GM18907 (cell line): ENCODE results near the gene FBXO41.
A peak's percentile ranks its signal among the peaks of the same experiment; 100 is the strongest.

ENCODE experiments used
- ATAC-seq: cut with Tn5 transposase; IDR thresholded peaks from one replicate; pipeline ENCODE4 v1.9.1; 2021; ENCODE audit warnings: mild to moderate bottlenecking, moderate library complexity; ENCODE audit not compliant: unreplicated experiment

Gene FBXO41

GRCh38 chr2:73214120-73215035 lies 69.9 kb downstream of the FBXO41 start, which contains the start of gene SMYD5:
Gene SMYD5, plus strand, starts transcription at chr2:73214245. Its CDS starts 22 bp downstream, at chr2:73214267.
- peak; percentile 93 for ATAC-seq

GRCh38 chr2:73212448-73213176 lies 71.7 kb downstream of the FBXO41 start:
- peak; percentile 77 for ATAC-seq

GRCh38 chr2:73212098-73212447 lies 72.2 kb downstream of the FBXO41 start:
- no peak for ATAC-seq

DNA sequence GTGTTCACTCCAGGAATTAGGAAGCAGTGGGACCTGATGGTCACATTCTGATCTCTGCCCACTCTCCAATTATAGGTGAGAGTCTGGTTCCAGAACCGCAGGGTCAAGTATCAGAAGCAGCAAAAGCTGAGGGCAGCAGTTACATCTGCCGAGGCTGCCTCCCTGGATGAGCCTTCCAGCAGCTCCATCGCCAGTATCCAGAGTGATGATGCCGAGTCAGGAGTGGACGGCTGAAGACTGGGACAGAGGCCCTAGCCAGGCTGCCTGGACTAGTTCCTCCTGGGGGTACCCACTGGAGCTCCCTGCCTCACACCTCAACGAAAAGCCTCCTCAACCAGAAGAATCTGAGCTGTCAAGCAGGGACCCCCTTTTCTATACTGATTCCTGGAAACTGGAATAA lies 73.6 kb downstream of the FBXO41 start:
- ATAC-seq: no peak

GRCh38 chr2:73210019-73210418 lies 74.3 kb downstream of the FBXO41 start:
- no peak for ATAC-seq

DNA sequence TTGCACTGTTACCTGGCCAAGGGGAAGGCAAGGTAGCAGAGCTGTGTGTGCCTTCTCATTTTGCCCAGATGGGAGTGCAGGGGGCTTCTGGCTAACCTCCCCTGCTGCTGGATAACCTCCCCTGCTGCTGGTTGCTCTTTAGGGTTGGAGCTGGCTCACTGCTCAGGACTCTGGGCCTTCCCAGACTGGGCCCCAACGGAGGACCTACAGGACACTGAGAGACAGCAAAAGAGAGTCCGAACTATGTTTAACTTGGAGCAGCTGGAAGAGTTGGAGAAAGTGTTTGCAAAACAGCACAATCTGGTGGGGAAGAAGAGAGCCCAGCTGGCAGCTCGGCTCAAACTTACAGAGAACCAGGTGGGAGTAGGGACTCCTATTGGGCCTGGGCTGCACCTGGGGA lies 76.0 kb downstream of the FBXO41 start:
- ATAC-seq: no peak

DNA sequence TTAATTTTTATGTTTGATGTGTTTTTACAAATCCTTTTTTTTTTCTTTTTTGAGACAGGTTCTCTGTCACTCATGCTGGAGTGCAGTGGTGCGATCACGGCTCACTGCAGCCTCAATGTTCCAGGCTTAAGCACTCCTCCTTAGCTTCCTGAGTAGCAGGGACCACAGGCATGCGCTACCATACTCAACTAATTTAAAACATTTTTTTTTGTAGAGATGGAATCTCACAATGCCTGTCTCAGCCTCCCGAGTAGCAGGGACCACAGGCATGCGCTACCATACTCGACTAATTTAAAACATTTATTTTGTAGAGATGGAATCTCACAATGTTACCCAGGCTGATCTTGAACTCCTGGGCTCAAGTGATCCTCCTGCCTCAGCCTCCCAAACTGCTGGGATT lies 78.7 kb downstream of the FBXO41 start:
- ATAC-seq: no peak
